Smooth muscle cell (in vitro differentiated cells): ENCODE results near the gene OBP2A. TPM values are rescaled to one million over a fixed set of nuclear protein-coding genes. Genes with fewer than 3 reads are reported as not detected.

Source experiments
- DNase-seq: peaks from one replicate; lab custom pipeline; 2025; ENCODE audit not compliant: unreplicated experiment; lab: John Stamatoyannopoulos, UW
- H2AFZ ChIP-seq: fragments of 200-600 bp; sonication (generic); 2 replicates; pipeline ENCODE4 v1.6.0; 2016; ENCODE audit warnings: antibody characterized with exemption, low read depth, mild to moderate bottlenecking
- H3F3A ChIP-seq: fragments of 200-600 bp; sonication (generic); 2 replicates; pipeline ENCODE4 v1.6.0; 2017; ENCODE audit warnings: antibody characterized with exemption, low read depth
- H3K27ac ChIP-seq: fragments of 200-600 bp; sonication (generic); 2 replicates; pipeline ENCODE4 v1.5.1; 2016; ENCODE audit warnings: low read depth, mild to moderate bottlenecking
- H3K27me3 ChIP-seq: fragments of 200-600 bp; sonication (generic); 2 replicates; pipeline ENCODE4 v1.6.1; 2016; ENCODE audit warnings: low read depth, mild to moderate bottlenecking
- H3K36me3 ChIP-seq: fragments of 200-600 bp; sonication (generic); 2 replicates; pipeline ENCODE4 v1.5.1; 2016; ENCODE audit warnings: low read depth
- H3K4me1 ChIP-seq: fragments of 200-600 bp; sonication (generic); 2 replicates; pipeline ENCODE4 v1.5.1; 2016; ENCODE audit warnings: low read depth
- H3K4me2 ChIP-seq: fragments of 200-600 bp; sonication (generic); 2 replicates; pipeline ENCODE4 v1.6.0; 2016; ENCODE audit warnings: mild to moderate bottlenecking
- H3K4me3 ChIP-seq: fragments of 200-600 bp; sonication (generic); 2 replicates; pipeline ENCODE4 v1.5.1; 2016; ENCODE audit warnings: mild to moderate bottlenecking
- H3K79me2 ChIP-seq: fragments of 200-600 bp; sonication (generic); 2 replicates; pipeline ENCODE4 v1.6.0; 2016; ENCODE audit warnings: low read depth, mild to moderate bottlenecking
- H3K9ac ChIP-seq: fragments of 200-600 bp; sonication (generic); 2 replicates; pipeline ENCODE4 v1.6.0; 2016; ENCODE audit warnings: low read depth
- H3K9me3 ChIP-seq: fragments of 200-600 bp; sonication (generic); replicated peaks from 2 replicates; pipeline ENCODE4 v1.5.1; 2016; ENCODE audit warnings: low read depth
- H4K20me1 ChIP-seq: fragments of 200-600 bp; sonication (generic); 2 replicates; pipeline ENCODE4 v1.6.0; 2016; ENCODE audit warnings: low read depth
- WGBS: methylation state at CpG from one replicate; pipeline ENCODE4 v1.1.7; 2016; ENCODE audit warnings: low lambda C conversion rate; 5-methylcytosine and 5-hydroxymethylcytosine counted together
- polyA plus RNA-seq: library from polyadenylated mRNA; unstranded; fragments of >200 nt; fragmentation: Nextera tagmentation; extraction: Ambion mirVana; gene quantifications from 2 replicates; pipeline ENCODE4 v1.2.1, GENCODE V29; 2016
- total RNA-seq: library from RNA; depleted of rRNA; stranded (reverse); fragments of >200 nt; gene quantifications from 2 replicates; pipeline ENCODE4 v1.2.3, GENCODE V29; 2014
- TF ChIP-seq, protein P1 (sequence below): fragments of 200-600 bp; sonication (generic); IDR thresholded peaks from 2 replicates; pipeline ENCODE4 v1.5.1; 2017; ENCODE audit warnings: borderline replicate concordance, mild to moderate bottlenecking, antibody characterized with exemption; ENCODE audit not compliant: insufficient read depth, poor library complexity, severe bottlenecking

Gene OBP2A
- total and polyA plus RNA-seq, 2 experiments from 2014 or later, result 0.61 TPM; not detected in 1

DNA sequence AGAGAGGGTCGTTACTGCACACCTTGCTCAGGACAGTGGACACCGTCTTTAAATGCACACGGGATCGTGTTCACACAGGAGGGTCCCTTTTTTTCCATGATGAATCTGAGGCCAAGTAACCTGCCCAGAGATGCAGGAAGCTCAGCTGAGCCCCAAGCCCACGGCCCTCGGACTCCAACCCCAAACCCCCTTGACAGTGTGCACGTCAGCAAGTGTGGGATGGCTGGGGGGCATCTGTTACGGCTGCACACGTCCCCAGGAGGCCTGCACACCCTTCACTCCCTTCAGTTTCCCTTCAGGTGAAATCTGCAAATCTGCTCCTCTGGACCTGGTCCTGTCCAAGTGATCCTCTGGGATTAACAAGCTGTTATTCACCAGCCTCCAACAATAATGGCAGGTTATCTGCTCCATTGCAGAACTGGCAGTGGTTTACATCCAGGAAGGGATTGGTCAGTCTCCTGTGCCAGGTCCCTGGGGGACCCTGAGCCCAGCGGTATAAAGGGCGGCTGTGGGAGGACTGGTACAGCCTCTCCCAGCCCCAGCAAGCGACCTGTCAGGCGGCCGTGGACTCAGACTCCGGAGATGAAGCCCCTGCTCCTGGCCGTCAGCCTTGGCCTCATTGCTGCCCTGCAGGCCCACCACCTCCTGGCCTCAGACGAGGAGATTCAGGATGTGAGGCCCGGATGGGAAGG is 24.9 kb upstream of the OBP2A start, which contains the start of gene LCN1:
LCN1 (plus strand) TSS at position 525 of the 692 bp plus-strand sequence; CDS start at position 583, 58 bp downstream.
- Histone ChIP-seq H3K27ac (no peak within 1 kb of the TSS), H3F3A (no peaks in the 10 kb centered on the region), H2AFZ (no peak within 1 kb of the TSS), H3K9ac (no peak within 1 kb of the TSS), H3K4me1 (no peaks in the 10 kb centered on the region), H3K9me3 (no peaks in the 10 kb centered on the region), H3K79me2 (no peaks in the 10 kb centered on the region), H4K20me1 (no peaks in the 10 kb centered on the region), H3K4me3 (no peak within 1 kb of the TSS), H3K27me3 (no peaks in the 10 kb centered on the region), H3K4me2 (no peak within 1 kb of the TSS), H3K36me3 (no peaks in the 10 kb centered on the region)
- TF ChIP-seq, protein P1, sequence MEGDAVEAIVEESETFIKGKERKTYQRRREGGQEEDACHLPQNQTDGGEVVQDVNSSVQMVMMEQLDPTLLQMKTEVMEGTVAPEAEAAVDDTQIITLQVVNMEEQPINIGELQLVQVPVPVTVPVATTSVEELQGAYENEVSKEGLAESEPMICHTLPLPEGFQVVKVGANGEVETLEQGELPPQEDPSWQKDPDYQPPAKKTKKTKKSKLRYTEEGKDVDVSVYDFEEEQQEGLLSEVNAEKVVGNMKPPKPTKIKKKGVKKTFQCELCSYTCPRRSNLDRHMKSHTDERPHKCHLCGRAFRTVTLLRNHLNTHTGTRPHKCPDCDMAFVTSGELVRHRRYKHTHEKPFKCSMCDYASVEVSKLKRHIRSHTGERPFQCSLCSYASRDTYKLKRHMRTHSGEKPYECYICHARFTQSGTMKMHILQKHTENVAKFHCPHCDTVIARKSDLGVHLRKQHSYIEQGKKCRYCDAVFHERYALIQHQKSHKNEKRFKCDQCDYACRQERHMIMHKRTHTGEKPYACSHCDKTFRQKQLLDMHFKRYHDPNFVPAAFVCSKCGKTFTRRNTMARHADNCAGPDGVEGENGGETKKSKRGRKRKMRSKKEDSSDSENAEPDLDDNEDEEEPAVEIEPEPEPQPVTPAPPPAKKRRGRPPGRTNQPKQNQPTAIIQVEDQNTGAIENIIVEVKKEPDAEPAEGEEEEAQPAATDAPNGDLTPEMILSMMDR, result no peak
- DNase-seq, result no peak
- WGBS, result 90% methylated on average over 18 of the region's 18 CpGs

GRCh38 chr9:135521608-135522095 is 24.3 kb upstream of the OBP2A start:
- WGBS, result 96% methylated on average over 9 of the region's 11 CpGs
- no peaks in the 10 kb centered on the region for H3K4me1 ChIP-seq
- DNase-seq, result no peak

GRCh38 chr9:135522137-135522877 is 23.6 kb upstream of the OBP2A start:
- H2AFZ ChIP-seq, result no peak overlapping the region
- TF ChIP-seq, protein P1, result no peak
- H3K36me3 ChIP-seq, result no peaks in the 10 kb centered on the region
- no peaks in the 10 kb centered on the region for H4K20me1 ChIP-seq
- H3K4me2 ChIP-seq, result no peak overlapping the region
- H3K4me1 ChIP-seq, result no peaks in the 10 kb centered on the region
- no peak for DNase-seq
- no peak overlapping the region for H3K27ac ChIP-seq
- H3K27me3 ChIP-seq, result no peaks in the 10 kb centered on the region
- H3K4me3 ChIP-seq, result no peak overlapping the region
- WGBS, result 88% methylated on average over 16 of the region's 16 CpGs
- no peaks in the 10 kb centered on the region for H3F3A ChIP-seq
- no peaks in the 10 kb centered on the region for H3K79me2 ChIP-seq
- no peaks in the 10 kb centered on the region for H3K9me3 ChIP-seq
- H3K9ac ChIP-seq, result no peak overlapping the region

More at GRCh38 chr9:135521608-135522095, 24.3 kb upstream of the OBP2A start:
- Histone ChIP-seq H2AFZ (no peak overlapping the region), H3K27ac (no peak overlapping the region), H3K79me2 (no peaks in the 10 kb centered on the region), H3K9me3 (no peaks in the 10 kb centered on the region), H3K27me3 (no peaks in the 10 kb centered on the region), H3K36me3 (no peaks in the 10 kb centered on the region), H3K4me3 (no peak overlapping the region), H3F3A (no peaks in the 10 kb centered on the region), H3K4me2 (no peak overlapping the region), H3K9ac (no peak overlapping the region), H4K20me1 (no peaks in the 10 kb centered on the region)
- TF ChIP-seq, protein P1, result no peak
